ENCODE results near the gene CFTR.

- TF ChIP-seq TEAD2 (tag; IDR thresholded peaks at IDR 0.05) (no peak), PML (IDR thresholded peaks at IDR 0.05; ENCODE audit: low read length) (no peak), POLR2A (conservative IDR thresholded peaks at IDR 0.05) (no peak), PHF8 (IDR thresholded peaks at IDR 0.05; ENCODE audit: borderline replicate concordance, low read length) (no peak), CTCF (IDR thresholded peaks at IDR 0.05 in 2 of 3, conservative IDR thresholded peaks at IDR 0.05 in 1 of 3; ENCODE audit: insufficient read depth in 2 of 3, low read depth in 1 of 3, low read length in 3 of 3) (no peak), FOXM1 (IDR thresholded peaks at IDR 0.05; ENCODE audit: low read depth) (no peak), FOXM1 (CRISPR knock-in tag; IDR thresholded peaks at IDR 0.05; ENCODE audit: low read depth) (no peak), ESRRA (IDR thresholded peaks at IDR 0.05; ENCODE audit: borderline replicate concordance, low read depth) (no peak), KDM5B (IDR thresholded peaks at IDR 0.05; ENCODE audit: insufficient replicate concordance, low read depth, low read length) (no peak)
Measured at GRCh38 chr7:117448655-117449054, 31.2 kb upstream of the CFTR start.
